CD4-positive, alpha-beta T cell treated with Interleukin-4 for 1 hour (primary cell): ENCODE results near the gene RYK.

Source experiments
- DNase-seq, 2 donors: peaks; one replicate each; pipeline ENCODE4 v3.0.0-alpha.2; 2020 to 2022

The RYK gene

DNA sequence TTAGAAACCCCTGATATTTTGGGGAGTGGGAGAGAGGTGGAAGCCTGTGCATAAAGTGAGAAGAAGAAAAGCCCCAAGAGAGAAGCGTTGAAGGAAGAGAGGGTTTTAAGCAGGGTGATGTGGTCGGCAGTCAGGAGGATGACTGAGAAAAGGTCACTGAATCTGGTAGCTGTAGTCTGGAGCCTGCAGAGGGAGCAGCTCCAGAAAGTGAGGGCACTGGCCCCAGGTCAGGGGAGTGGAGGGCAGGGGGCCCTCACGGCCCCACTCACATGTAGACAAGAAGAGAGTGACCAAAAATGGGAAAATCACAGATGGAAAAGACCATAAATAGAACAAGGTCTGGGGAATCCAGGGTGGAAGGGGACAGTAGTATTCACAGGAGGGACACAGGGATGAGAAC lies 105.5 kb downstream of the RYK start:
- DNase-seq, result no peak

DNA sequence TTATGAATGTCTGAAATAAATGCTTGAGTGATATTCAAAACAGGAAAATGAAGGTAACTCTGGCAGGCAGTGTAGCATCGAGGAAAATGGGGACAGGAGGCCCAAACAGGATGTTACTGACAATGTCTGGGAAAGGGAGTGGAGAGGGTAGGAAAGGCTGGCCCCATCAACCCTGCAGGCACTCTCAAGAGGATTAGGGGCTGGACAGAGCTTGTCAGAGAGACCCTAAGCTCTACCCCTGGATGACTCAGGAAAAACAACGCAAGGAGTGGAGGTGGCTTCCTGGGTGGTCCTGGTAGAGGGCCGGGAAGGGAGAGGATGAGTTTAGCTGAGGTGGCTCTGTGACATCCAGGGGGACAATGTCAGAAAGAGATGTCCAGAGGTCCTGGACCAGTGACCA lies 106.0 kb downstream of the RYK start:
- DNase-seq, result no peak

GRCh38 chr3:134143828-134144401 lies 106.7 kb downstream of the RYK start:
- no peak for DNase-seq

GRCh38 chr3:134136604-134137003 lies 114.1 kb downstream of the RYK start:
- DNase-seq, result no peak

- no peak for DNase-seq
Measured at GRCh38 chr3:134134698-134135415, 115.8 kb downstream of the RYK start.

GRCh38 chr3:134134240-134134639 lies 116.4 kb downstream of the RYK start:
- DNase-seq, result no peak

GRCh38 chr3:134132961-134133360 lies 117.7 kb downstream of the RYK start:
- no peak for DNase-seq

DNA sequence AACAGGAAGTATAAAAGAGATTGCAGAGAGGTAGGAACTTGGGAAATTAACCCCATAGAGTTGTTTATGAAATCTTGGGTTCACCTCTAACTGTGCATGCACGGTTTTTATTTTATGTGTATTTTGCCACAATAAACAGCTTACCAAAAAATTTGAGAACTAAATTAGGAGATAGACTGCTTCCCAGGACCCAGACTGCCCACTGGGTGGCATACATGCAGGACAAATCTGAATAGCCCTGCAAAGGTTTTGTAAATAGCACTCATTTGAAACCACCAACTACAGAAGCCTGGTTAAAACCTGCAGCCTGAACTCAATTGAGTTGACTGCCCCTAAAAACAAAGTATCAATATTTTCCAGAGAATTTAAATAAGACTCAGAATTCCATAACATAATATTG lies 124.5 kb downstream of the RYK start:
- no peak for DNase-seq

- DNase-seq, result no peak
Measured at GRCh38 chr3:134114726-134115125, 135.9 kb downstream of the RYK start.

DNA sequence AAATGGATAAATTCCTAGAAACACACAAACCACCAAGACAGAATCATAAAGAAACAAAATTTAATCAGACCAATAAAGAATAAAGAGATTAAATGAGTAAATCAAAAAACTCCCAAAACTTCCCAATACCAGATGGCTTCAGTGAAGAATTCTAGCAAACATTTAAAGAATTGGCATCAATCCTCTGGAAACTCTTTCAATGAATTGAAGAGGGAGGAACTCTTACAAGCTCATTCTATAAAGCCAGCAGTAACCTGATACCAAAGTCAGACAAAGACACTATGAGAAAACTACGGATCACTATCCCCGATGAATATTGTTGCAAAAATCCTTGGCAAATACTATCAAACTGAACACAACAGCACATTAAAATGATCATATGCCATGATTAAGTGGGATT lies 139.0 kb downstream of the RYK start:
- DNase-seq, result no peak

GRCh38 chr3:134110963-134111362 lies 139.7 kb downstream of the RYK start:
- no peak for DNase-seq
